Fibroblast of lung (primary cell): ENCODE data around the gene ZBTB2.

ENCODE experiments used
- EZH2 ChIP-seq: IDR thresholded peaks from 2 replicates; pipeline ENCODE4 v1.5.1; 2012; ENCODE audit warnings: low read length, control low read depth, mild to moderate bottlenecking; ENCODE audit errors: missing control alignments
- TF ChIP-seq, protein P1 (sequence below), 2 donors: IDR thresholded peaks in 1 of 2; conservative IDR thresholded peaks in 1 of 2; 1 replicate in 1 of 2; 2 replicates in 1 of 2; pipeline ENCODE4 v1.5.1; 2011 to 2012; ENCODE audit warnings: low read length in 2 of 2, control low read depth in 1 of 2, inconsistent platforms in 1 of 2, low read depth in 1 of 2, mild to moderate bottlenecking in 1 of 2

DNA sequence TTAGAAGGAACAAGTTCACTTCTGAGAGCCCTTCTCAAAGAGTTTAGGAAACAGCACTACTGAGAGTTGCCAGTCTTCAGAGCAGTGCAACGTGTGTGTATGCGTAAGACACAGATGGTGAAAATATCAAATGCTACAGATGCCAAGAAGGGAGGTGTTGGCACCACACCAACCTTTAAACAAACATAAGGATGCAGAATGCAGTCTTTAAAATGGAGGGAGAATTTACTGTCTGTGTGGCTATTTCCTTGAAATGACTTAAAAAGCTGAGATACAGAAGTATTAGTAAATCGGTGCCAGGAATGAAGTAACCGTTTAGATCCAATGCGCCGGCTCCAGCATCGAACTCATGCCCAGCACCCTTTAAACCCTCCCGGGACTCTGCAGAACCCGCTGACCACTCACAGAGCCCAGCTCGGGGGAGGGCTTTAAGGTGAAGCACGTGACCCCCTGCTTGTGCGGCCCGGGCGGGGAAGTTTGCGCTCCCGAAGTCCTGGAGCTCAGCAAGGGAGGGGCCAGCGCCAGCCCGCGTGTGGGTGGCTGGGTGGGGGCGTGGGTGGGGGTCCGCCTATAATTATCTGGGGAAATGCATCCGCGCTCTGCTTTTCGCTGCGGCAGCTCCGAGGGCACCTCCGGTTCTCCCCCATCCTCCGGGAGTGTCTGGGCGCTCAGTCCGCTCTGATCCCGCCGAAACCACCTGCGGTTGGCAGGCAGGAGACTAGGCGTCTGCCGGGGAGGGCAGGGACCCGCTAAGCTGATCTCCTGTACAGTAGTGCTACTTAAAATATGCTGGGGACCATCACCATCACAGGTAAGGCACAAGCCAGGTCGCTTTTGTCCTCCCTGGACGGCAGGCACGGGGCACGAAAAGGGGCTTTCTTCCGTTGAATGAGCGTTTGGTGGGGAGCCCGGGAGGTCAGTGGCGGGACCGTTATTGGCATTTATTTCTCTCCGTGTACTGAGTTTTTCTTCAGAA lies 66.0 kb downstream of the ZBTB2 start:
- TF ChIP-seq, protein P1, sequence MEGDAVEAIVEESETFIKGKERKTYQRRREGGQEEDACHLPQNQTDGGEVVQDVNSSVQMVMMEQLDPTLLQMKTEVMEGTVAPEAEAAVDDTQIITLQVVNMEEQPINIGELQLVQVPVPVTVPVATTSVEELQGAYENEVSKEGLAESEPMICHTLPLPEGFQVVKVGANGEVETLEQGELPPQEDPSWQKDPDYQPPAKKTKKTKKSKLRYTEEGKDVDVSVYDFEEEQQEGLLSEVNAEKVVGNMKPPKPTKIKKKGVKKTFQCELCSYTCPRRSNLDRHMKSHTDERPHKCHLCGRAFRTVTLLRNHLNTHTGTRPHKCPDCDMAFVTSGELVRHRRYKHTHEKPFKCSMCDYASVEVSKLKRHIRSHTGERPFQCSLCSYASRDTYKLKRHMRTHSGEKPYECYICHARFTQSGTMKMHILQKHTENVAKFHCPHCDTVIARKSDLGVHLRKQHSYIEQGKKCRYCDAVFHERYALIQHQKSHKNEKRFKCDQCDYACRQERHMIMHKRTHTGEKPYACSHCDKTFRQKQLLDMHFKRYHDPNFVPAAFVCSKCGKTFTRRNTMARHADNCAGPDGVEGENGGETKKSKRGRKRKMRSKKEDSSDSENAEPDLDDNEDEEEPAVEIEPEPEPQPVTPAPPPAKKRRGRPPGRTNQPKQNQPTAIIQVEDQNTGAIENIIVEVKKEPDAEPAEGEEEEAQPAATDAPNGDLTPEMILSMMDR (conservative IDR thresholded peaks at IDR 0.05 in 1 of 2, IDR thresholded peaks at IDR 0.05 in 1 of 2; ENCODE audit: low read depth in 1 of 2, low read length in 2 of 2) = no peak
- no peak for TF ChIP-seq EZH2
